Measurements from ENCODE around the gene GALNTL6. TPM values are rescaled to one million over a fixed set of nuclear protein-coding genes. Genes with fewer than 3 reads are reported as not detected.

Gene GALNTL6
- polyA plus RNA-seq, 1 donor (not counting 4 experiments of a cell fraction or from before 2014, with no cell fraction given), result not detected

GRCh38 chr4:172919269-172919668 lies 1106.1 kb downstream of the GALNTL6 start:
- no peak overlapping the region for H3K27ac ChIP-seq (ENCODE audit: control insufficient read depth, insufficient read depth, low read length)
- no peak overlapping the region for H3K4me3 ChIP-seq (ENCODE audit: control insufficient read depth in 2 of 3, extremely low read depth in 1 of 3, insufficient read depth in 2 of 3, low read depth in 1 of 3, low read length in 3 of 3)
- DNase-seq (ENCODE audit: low read depth, low spot score), result no peak
- H3K9ac ChIP-seq (ENCODE audit: control insufficient read depth, extremely low read depth, insufficient read depth, low read length), result no peak overlapping the region
- no peak overlapping the region for H2AFZ ChIP-seq (ENCODE audit: control insufficient read depth, low read length)
- H3K36me3 ChIP-seq (ENCODE audit: control insufficient read depth in 2 of 2, extremely low read depth in 1 of 2, insufficient read depth in 2 of 2, low read length in 2 of 2), result no peaks in the 10 kb centered on the region
- dilution Hi-C loops (cut with MboI; ENCODE audit: extremely low pct_ligation_motif_present, low sequenced_read_pairs), result no loop called here
- H4K20me1 ChIP-seq (ENCODE audit: control insufficient read depth, extremely low read depth, insufficient read depth, low read length), result no peaks in the 10 kb centered on the region
- no peak for FAIRE-seq
- H3K27me3 ChIP-seq (ENCODE audit: control insufficient read depth, extremely low read depth, insufficient read depth, low read length), result no peaks in the 10 kb centered on the region
- no peaks in the 10 kb centered on the region for H3K79me2 ChIP-seq (ENCODE audit: control insufficient read depth, insufficient read depth, low read length)
- TF ChIP-seq EZH2 (IDR thresholded peaks at IDR 0.05; ENCODE audit: low read length) (no peak), CTCF (optimal IDR thresholded peaks at IDR 0.05 in 1 of 3, IDR thresholded peaks at IDR 0.05 in 1 of 3, conservative IDR thresholded peaks at IDR 0.05 in 1 of 3; ENCODE audit: extremely low read depth in 1 of 3, insufficient read depth in 2 of 3, low read length in 3 of 3) (no peak)
- H3K9me1 ChIP-seq (ENCODE audit: control insufficient read depth, extremely low read depth, insufficient read depth, low read length), result no peaks in the 10 kb centered on the region
- H3K4me2 ChIP-seq (ENCODE audit: control insufficient read depth, extremely low read depth, insufficient read depth, low read depth, low read length), result no peak overlapping the region
- H3K9me3 ChIP-seq (ENCODE audit: control insufficient read depth, low read depth, low read length), result no peaks in the 10 kb centered on the region
- no peaks in the 10 kb centered on the region for H3K4me1 ChIP-seq (ENCODE audit: control insufficient read depth, extremely low read depth, insufficient read depth, low read length)

DNA sequence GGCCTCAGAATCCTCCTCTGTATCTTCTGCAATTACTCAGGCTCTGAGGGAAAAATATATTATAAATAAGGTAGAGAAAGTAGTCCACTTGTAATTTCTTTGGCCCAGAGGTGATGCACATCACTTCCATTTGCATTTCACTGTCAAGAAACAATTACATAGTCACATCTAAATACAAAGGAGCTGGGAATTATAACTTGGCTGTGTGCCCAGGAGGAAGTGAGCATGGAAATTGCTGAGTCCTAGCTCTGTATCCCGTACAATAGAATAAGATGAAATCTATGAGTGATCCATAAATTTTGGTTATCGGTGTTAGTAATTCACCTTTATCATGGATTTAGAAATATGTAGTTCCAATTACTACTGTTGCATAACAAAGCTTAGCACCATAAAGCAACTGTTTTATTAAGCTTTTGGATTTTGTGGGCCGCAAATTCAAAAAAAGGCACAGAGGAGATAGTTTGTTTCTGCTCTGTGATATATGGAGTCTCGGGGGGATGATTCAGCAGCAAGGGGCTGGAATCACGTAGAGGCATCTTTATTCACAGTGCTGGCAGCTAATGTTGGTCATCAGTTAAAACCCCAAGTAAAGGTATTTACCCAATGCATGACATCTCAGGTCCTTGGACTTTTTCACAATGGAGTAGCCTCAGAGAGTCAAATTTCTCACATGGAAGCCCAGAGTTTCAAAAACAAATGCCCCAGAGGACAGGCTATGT lies 1114.1 kb downstream of the GALNTL6 start:
- no peaks in the 10 kb centered on the region for H4K20me1 ChIP-seq (ENCODE audit: control insufficient read depth, extremely low read depth, insufficient read depth, low read length)
- no peak overlapping the region for H3K9ac ChIP-seq (ENCODE audit: control insufficient read depth, extremely low read depth, insufficient read depth, low read length)
- TF ChIP-seq EZH2 (IDR thresholded peaks at IDR 0.05; ENCODE audit: low read length) (no peak), CTCF (optimal IDR thresholded peaks at IDR 0.05 in 1 of 3, IDR thresholded peaks at IDR 0.05 in 1 of 3, conservative IDR thresholded peaks at IDR 0.05 in 1 of 3; ENCODE audit: extremely low read depth in 1 of 3, insufficient read depth in 2 of 3, low read length in 3 of 3) (no peak)
- FAIRE-seq, result no peak
- no peaks in the 10 kb centered on the region for H3K36me3 ChIP-seq (ENCODE audit: control insufficient read depth in 2 of 2, extremely low read depth in 1 of 2, insufficient read depth in 2 of 2, low read length in 2 of 2)
- H3K9me1 ChIP-seq (ENCODE audit: control insufficient read depth, extremely low read depth, insufficient read depth, low read length), result no peaks in the 10 kb centered on the region
- H3K27ac ChIP-seq (ENCODE audit: control insufficient read depth, insufficient read depth, low read length), result no peak overlapping the region
- no peak overlapping the region for H3K4me2 ChIP-seq (ENCODE audit: control insufficient read depth, extremely low read depth, insufficient read depth, low read depth, low read length)
- H3K4me1 ChIP-seq (ENCODE audit: control insufficient read depth, extremely low read depth, insufficient read depth, low read length), result no peaks in the 10 kb centered on the region
- dilution Hi-C loops (cut with MboI; ENCODE audit: extremely low pct_ligation_motif_present, low sequenced_read_pairs), result no loop called here
- H3K79me2 ChIP-seq (ENCODE audit: control insufficient read depth, insufficient read depth, low read length), result no peaks in the 10 kb centered on the region
- H3K9me3 ChIP-seq (ENCODE audit: control insufficient read depth, low read depth, low read length), result no peaks in the 10 kb centered on the region
- H2AFZ ChIP-seq (ENCODE audit: control insufficient read depth, low read length), result no peak overlapping the region
- no peaks in the 10 kb centered on the region for H3K27me3 ChIP-seq (ENCODE audit: control insufficient read depth, extremely low read depth, insufficient read depth, low read length)
- no peak overlapping the region for H3K4me3 ChIP-seq (ENCODE audit: control insufficient read depth in 2 of 3, extremely low read depth in 1 of 3, insufficient read depth in 2 of 3, low read depth in 1 of 3, low read length in 3 of 3)
- DNase-seq (ENCODE audit: low read depth, low spot score), result no peak

All from keratinocyte (primary cell).